WTC11 (cell line): ENCODE results near the gene TELO2.

Experiments
- CBFB ChIP-seq: sonication (generic); formaldehyde crosslinking; IDR thresholded peaks from 2 replicates; pipeline ENCODE4 v1.8.1; 2022; ENCODE audit warnings: mild to moderate bottlenecking, low read depth, missing genetic modification reagents
- CREB1 ChIP-seq: sonication (generic); formaldehyde crosslinking; IDR thresholded peaks from 2 replicates; pipeline ENCODE4 v1.8.0; 2023; ENCODE audit warnings: mild to moderate bottlenecking, missing genetic modification reagents
- CREM ChIP-seq: sonication (generic); formaldehyde crosslinking; IDR thresholded peaks from 2 replicates; pipeline ENCODE4 v1.8.1; 2022; ENCODE audit warnings: mild to moderate bottlenecking, missing genetic modification reagents, moderate library complexity
- ELF4 ChIP-seq: sonication (generic); formaldehyde crosslinking; IDR thresholded peaks from 2 replicates; pipeline ENCODE4 v1.8.1; 2022; ENCODE audit warnings: low read depth, mild to moderate bottlenecking, moderate library complexity, missing genetic modification reagents
- NFE2L1 ChIP-seq: sonication (generic); formaldehyde crosslinking; IDR thresholded peaks from 2 replicates; pipeline ENCODE4 v1.8.1; 2023; ENCODE audit warnings: missing genetic modification reagents
- PRRX2 ChIP-seq: fragments of 250-450 bp; sonication (Bioruptor Pico); IDR thresholded peaks from 2 replicates; pipeline ENCODE4 v1.8.0; 2021; ENCODE audit warnings: mild to moderate bottlenecking
- SMAD4 ChIP-seq: sonication (generic); formaldehyde crosslinking; IDR thresholded peaks from 2 replicates; pipeline ENCODE4 v1.8.0; 2022; ENCODE audit warnings: mild to moderate bottlenecking, missing genetic modification reagents
- SP1 ChIP-seq: sonication (generic); formaldehyde crosslinking; conservative IDR thresholded peaks from 2 replicates; pipeline ENCODE4 v1.8.1; 2022; ENCODE audit warnings: missing genetic modification reagents
- ZNF396 ChIP-seq: fragments of 250-450 bp; sonication (Bioruptor Pico); IDR thresholded peaks from 2 replicates; pipeline ENCODE4 v1.8.0; 2021; ENCODE audit warnings: mild to moderate bottlenecking, moderate library complexity, borderline replicate concordance
- TF ChIP-seq, protein P1 (sequence below): sonication (generic); formaldehyde crosslinking; IDR thresholded peaks from 2 replicates; pipeline ENCODE4 v1.8.0; 2022; ENCODE audit warnings: mild to moderate bottlenecking, missing genetic modification reagents
- TF ChIP-seq, protein P2 (sequence below): fragments of 200-600 bp; IDR thresholded peaks from 2 replicates; pipeline ENCODE4 v1.8.0; 2022; ENCODE audit warnings: antibody characterized with exemption
- TF ChIP-seq, protein P3 (sequence below): sonication (generic); formaldehyde crosslinking; IDR thresholded peaks from 2 replicates; pipeline ENCODE4 v1.8.1; 2022; ENCODE audit warnings: low read depth, mild to moderate bottlenecking, moderate library complexity, missing genetic modification reagents, borderline replicate concordance
- TF ChIP-seq, protein P4 (sequence below): sonication (generic); formaldehyde crosslinking; IDR thresholded peaks from 2 replicates; pipeline ENCODE4 v1.8.1; 2022; ENCODE audit warnings: missing genetic modification reagents, borderline replicate concordance
- TF ChIP-seq, protein P5 (sequence below): sonication (generic); formaldehyde crosslinking; conservative IDR thresholded peaks from 2 replicates; pipeline ENCODE4 v1.8.1; 2022; ENCODE audit warnings: mild to moderate bottlenecking, missing genetic modification reagents

DNA sequence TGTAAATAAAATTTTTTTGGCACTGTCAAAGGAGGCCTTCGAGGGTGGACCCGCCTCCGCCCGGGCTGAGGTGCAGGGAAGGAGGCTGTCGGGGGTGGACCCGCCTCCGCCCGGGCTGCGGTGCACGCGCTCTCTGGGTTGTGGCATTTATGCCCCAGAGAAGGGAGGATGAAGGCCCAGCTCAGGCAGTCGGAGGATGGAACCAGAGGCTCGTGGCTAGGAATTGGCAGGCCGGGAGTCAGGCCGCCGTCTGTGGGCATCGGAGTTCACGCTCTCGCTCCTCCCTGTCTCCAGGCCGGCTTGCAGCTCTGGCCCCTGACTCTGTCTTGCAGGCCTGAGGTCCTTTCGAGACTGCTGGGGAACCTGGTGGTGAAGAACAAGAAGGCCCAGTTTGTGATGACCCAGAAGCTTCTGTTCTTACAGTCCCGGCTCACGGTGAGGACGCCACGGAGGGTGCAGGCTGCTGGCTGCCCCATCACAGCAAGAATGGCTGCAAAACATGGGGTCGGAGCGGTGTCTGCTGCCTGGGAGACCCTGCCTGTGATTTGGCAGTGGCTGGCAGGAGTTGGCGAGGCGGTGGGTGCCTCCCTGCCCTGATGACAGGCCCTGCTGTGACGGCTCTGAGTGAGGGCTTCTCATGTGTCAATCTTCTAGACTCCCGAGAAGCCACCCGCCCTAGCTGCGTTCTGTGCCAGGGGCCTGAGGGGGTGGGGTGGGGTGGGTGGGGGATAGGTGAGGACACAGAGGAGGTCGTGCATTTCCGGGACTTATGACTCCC is 5.9 kb downstream of the TELO2 start:
- TF ChIP-seq NFE2L1 (CRISPR knock-in tag) (no peak), PRRX2 (no peak), SP1 (CRISPR knock-in tag) (no peak), ZNF396 (CRISPR knock-in tag) (no peak), ELF4 (no peak), SMAD4 (CRISPR knock-in tag) (no peak), CREB1 (no peak), CBFB (no peak), CREM (CRISPR knock-in tag) (no peak)
- TF ChIP-seq, protein P1, sequence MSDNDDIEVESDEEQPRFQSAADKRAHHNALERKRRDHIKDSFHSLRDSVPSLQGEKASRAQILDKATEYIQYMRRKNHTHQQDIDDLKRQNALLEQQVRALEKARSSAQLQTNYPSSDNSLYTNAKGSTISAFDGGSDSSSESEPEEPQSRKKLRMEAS (CRISPR knock-in tag): no peak
- TF ChIP-seq, protein P2, sequence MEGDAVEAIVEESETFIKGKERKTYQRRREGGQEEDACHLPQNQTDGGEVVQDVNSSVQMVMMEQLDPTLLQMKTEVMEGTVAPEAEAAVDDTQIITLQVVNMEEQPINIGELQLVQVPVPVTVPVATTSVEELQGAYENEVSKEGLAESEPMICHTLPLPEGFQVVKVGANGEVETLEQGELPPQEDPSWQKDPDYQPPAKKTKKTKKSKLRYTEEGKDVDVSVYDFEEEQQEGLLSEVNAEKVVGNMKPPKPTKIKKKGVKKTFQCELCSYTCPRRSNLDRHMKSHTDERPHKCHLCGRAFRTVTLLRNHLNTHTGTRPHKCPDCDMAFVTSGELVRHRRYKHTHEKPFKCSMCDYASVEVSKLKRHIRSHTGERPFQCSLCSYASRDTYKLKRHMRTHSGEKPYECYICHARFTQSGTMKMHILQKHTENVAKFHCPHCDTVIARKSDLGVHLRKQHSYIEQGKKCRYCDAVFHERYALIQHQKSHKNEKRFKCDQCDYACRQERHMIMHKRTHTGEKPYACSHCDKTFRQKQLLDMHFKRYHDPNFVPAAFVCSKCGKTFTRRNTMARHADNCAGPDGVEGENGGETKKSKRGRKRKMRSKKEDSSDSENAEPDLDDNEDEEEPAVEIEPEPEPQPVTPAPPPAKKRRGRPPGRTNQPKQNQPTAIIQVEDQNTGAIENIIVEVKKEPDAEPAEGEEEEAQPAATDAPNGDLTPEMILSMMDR: no peak
- TF ChIP-seq, protein P3, sequence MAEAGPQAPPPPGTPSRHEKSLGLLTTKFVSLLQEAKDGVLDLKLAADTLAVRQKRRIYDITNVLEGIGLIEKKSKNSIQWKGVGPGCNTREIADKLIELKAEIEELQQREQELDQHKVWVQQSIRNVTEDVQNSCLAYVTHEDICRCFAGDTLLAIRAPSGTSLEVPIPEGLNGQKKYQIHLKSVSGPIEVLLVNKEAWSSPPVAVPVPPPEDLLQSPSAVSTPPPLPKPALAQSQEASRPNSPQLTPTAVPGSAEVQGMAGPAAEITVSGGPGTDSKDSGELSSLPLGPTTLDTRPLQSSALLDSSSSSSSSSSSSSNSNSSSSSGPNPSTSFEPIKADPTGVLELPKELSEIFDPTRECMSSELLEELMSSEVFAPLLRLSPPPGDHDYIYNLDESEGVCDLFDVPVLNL (CRISPR knock-in tag): no peak
- TF ChIP-seq, protein P4, sequence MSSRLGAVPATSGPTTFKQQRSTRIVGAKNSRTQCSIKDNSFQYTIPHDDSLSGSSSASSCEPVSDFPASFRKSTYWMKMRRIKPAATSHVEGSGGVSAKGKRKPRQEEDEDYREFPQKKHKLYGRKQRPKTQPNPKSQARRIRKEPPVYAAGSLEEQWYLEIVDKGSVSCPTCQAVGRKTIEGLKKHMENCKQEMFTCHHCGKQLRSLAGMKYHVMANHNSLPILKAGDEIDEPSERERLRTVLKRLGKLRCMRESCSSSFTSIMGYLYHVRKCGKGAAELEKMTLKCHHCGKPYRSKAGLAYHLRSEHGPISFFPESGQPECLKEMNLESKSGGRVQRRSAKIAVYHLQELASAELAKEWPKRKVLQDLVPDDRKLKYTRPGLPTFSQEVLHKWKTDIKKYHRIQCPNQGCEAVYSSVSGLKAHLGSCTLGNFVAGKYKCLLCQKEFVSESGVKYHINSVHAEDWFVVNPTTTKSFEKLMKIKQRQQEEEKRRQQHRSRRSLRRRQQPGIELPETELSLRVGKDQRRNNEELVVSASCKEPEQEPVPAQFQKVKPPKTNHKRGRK (CRISPR knock-in tag): no peak
- TF ChIP-seq, protein P5, sequence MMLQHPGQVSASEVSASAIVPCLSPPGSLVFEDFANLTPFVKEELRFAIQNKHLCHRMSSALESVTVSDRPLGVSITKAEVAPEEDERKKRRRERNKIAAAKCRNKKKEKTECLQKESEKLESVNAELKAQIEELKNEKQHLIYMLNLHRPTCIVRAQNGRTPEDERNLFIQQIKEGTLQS (CRISPR knock-in tag): no peak
